Measurements from ENCODE around the gene TOX4. TPM values are rescaled to one million over a fixed set of nuclear protein-coding genes. Genes with fewer than 3 reads are reported as not detected.

Gene TOX4
- total and polyA plus RNA-seq, 2 of the 8 experiments (the other 6 are each of a cell fraction or from before 2014, with no cell fraction given) = 51.5 to 58.3 TPM

DNA sequence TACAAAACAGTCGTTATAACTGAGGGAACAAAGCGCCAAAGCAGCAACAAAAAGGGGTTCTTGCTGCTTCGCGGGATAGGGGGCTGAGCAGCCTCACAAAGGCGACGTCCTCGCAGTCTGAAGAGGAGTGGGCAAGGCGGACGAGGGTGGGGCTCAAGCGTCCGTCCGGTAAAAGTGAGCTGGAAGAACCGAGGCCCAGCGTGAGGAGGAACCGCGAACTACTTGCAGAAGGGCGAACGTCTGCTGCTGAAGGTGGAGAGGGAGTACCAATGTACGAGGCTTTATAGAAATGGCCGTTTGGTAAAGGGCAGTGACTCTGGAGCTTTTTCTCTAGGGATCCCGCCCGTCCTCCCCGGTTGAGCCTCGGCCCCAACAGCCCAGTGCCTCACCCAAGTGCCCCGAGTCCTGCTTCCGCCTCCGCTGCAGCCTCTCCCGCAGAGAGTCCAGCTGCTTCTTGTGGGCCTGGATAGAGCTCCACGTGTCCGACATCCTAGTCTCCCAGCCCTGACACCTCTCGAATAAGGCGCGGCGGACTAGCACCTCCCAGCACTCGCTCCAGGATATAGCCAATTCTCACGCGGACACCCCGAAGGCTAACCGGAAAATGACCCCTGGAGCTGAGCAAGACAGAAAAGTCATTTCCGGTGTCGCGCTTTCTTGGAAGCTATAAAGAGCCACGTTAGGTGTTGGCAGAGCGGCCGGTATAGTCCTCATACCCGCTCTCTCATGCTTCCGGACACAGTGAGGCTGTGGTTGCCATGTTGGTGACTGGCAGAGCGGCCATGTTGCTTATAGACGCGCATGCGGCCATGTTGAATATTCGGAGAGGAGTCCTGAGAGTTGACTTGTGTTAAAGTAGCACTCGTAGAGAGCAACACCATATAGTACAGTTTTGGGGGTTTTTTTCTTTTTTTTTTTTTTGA lies 34.0 kb downstream of the TOX4 start, which contains the start of gene METTL3:
METTL3 (minus strand) TSS at position 606 of the 923 bp plus-strand sequence; CDS start at position 489, 117 bp downstream.
- Histone ChIP-seq H2BK5ac (ENCODE audit: low read depth, low read length) (peak within 1 kb of the TSS; percentile 99), H3K79me2 (ENCODE audit: control insufficient read depth in 1 of 2, insufficient read depth in 2 of 2, low read length in 2 of 2) (peaks cover 15 to 47% of the 10 kb centered on the region in 2 experiments)
- POLR2A ChIA-PET (ENCODE audit: partially characterized antibody) = interaction anchor here (0.8 to 26.0 kb wide), 14 partner anchors 11 to 246 kb away, joined by 3 to 769 read pairs (median 4); partner anchors contain the start of genes RAB2B, SALL2 and TOX4
- TF ChIP-seq SIN3A (conservative IDR thresholded peaks at IDR 0.05 in 1 of 2, IDR thresholded peaks at IDR 0.05 in 1 of 2; ENCODE audit: low read depth in 1 of 2, low read length in 2 of 2) = peak; percentile 83 to 90; a peak in 2 of 4 replicates
- TF ChIP-seq EZH2 (IDR thresholded peaks at IDR 0.05; ENCODE audit: low read depth, low read length, severe bottlenecking) = no peak
- TF ChIP-seq HDAC2 (IDR thresholded peaks at IDR 0.05; ENCODE audit: borderline replicate concordance in 1 of 2, low read depth in 2 of 2, low read length in 2 of 2) = 0 out of 4 replicates have a peak, but pooled peaks have one; percentile 4 to 46
- TF ChIP-seq CEBPB (IDR thresholded peaks at IDR 0.05; ENCODE audit: low read depth, low read length) = no peak
- no peak for TF ChIP-seq SP4 (IDR thresholded peaks at IDR 0.05; ENCODE audit: low read length)
- no peak for TF ChIP-seq KDM1A (IDR thresholded peaks at IDR 0.05; ENCODE audit: borderline replicate concordance, low read length)
- TF ChIP-seq CHD1 (IDR thresholded peaks at IDR 0.05; ENCODE audit: low read depth, low read length) = no peak
- TF ChIP-seq SIRT6 (IDR thresholded peaks at IDR 0.05; ENCODE audit: low read length) = no peak
- peak; percentile 100 for TF ChIP-seq YY1 (IDR thresholded peaks at IDR 0.05; ENCODE audit: low read depth, low read length)

More for the DNA sequence above, 34.0 kb downstream of the TOX4 start, which contains the start of gene METTL3:
- Histone ChIP-seq H3K79me1 (ENCODE audit: low read depth, low read length) (0 out of 2 replicates have a peak, but pooled peaks cover 5% of the 10 kb centered on the region), H3K4me1 (replicated peaks in 1 of 4; ENCODE audit: control insufficient read depth in 3 of 4, insufficient read depth in 4 of 4, low read length in 3 of 4) (peaks cover 0 to 5% (median 2%) of the 10 kb centered on the region in 4 experiments; a peak in 4 of 7 replicates), H3K18ac (ENCODE audit: extremely low read depth, low read length) (peak within 1 kb of the TSS; percentile 85), H2BK12ac (ENCODE audit: low read depth, low read length) (peak within 1 kb of the TSS; percentile 89), H3K27ac (ENCODE audit: low read depth, low read length) (peak within 1 kb of the TSS; percentile 88), H3K36me3 (ENCODE audit: control insufficient read depth in 2 of 4, insufficient read depth in 4 of 4, low read length in 3 of 4) (peaks cover 0 to 16% (median 5%) of the 10 kb centered on the region in 4 experiments; a peak in 4 of 8 replicates), H3K4me3 (ENCODE audit: extremely low read depth in 1 of 4, insufficient read depth in 2 of 4, low read depth in 3 of 4, low read length in 4 of 4) (peak within 1 kb of the TSS; percentile 58 to 98 (median 86)), H3K14ac (ENCODE audit: insufficient read length) (no peak within 1 kb of the TSS), H3K9me3 (ENCODE audit: insufficient read depth in 2 of 2, low read depth in 1 of 2, low read length in 1 of 2) (no peaks in the 10 kb centered on the region), H3K27me3 (replicated peaks in 1 of 4; ENCODE audit: control insufficient read depth in 3 of 4, extremely low read depth in 1 of 4, insufficient read depth in 3 of 4, low read length in 3 of 4) (no peaks in the 10 kb centered on the region), H3K4ac (replicated peaks; ENCODE audit: insufficient read length, low read depth, low read length) (peak within 1 kb of the TSS; percentile 86), H3K56ac (replicated peaks; ENCODE audit: insufficient read length, low read depth, low read length) (peak within 1 kb of the TSS; percentile 77), H4K91ac (replicated peaks; ENCODE audit: insufficient read length, low read length) (peak within 1 kb of the TSS; percentile 14), H3K23me2 (ENCODE audit: low read depth, low read length) (peaks cover 2% of the 10 kb centered on the region; the same call in 1 of the 2 replicates), H4K8ac (ENCODE audit: extremely low read depth, insufficient read depth, low read length) (peak within 1 kb of the TSS; percentile 77; the same call in 1 of the 2 replicates), H2BK15ac (ENCODE audit: low read length) (no peak within 1 kb of the TSS), H2BK120ac (replicated peaks; ENCODE audit: low read depth, low read length) (no peak within 1 kb of the TSS), H4K20me1 (replicated peaks in 1 of 2; ENCODE audit: control insufficient read depth in 1 of 2, insufficient read depth in 2 of 2, low read length in 2 of 2) (peaks cover 0 to 7% of the 10 kb centered on the region in 2 experiments), H3K23ac (ENCODE audit: insufficient read length) (no peak within 1 kb of the TSS), H3K4me2 (ENCODE audit: insufficient read depth in 1 of 2, low read depth in 2 of 2, low read length in 2 of 2) (peak within 1 kb of the TSS; percentile 57 to 75), H4K5ac (ENCODE audit: insufficient read length, low read depth, low read length) (peak within 1 kb of the TSS; percentile 57), H2AFZ (ENCODE audit: low read length) (no peak within 1 kb of the TSS), H2BK20ac (ENCODE audit: low read length) (no peak within 1 kb of the TSS), H2AK5ac (ENCODE audit: low read depth, low read length) (peak within 1 kb of the TSS; percentile 5), H3K9ac (replicated peaks in 1 of 4; ENCODE audit: extremely low read depth in 1 of 4, low read depth in 3 of 4, low read length in 3 of 4) (peak within 1 kb of the TSS; percentile 72 to 92 (median 78))
- CTCF ChIA-PET (ENCODE audit: partially characterized antibody) = interaction anchor here (0.7 to 1.9 kb wide), 12 partner anchors 10 to 201 kb away, joined by 3 to 18 read pairs (median 4); partner anchors contain the start of gene SALL2
- FAIRE-seq (peak; percentile 75), DNase-seq (ENCODE audit: low read depth in 1 of 2, low spot score in 2 of 2) (peak; percentile 83 to 93)
- WGBS, 2 experiments (ENCODE audit: extremely low coverage in 1 of 2, insufficient coverage in 1 of 2, insufficient read length in 1 of 2, insufficient replicate concordance in 2 of 2, low coverage in 1 of 2, low lambda C conversion rate in 2 of 2, missing lambda C conversion rate in 1 of 2) = 1% methylated on average over 53 of the region's 53 CpGs; no CpG with 5 or more reads in 1 of the 2 experiments
